Adrenal gland (tissue), 12 donors: ENCODE measurements around the gene SLC22A7. TPM values are rescaled to one million over a fixed set of nuclear protein-coding genes. Genes with fewer than 3 reads are reported as not detected.

Experiments
- DNase-seq, 7 donors: peaks; one replicate each; pipeline ENCODE4 v3.0.0-alpha.2; 2019 to 2020
- H3K27ac ChIP-seq, 5 donors: fragments of 200-600 bp; sonication (generic) in 4 of 5; 1 replicate in 3 of 5; 2 replicates in 2 of 5; pipeline versions ENCODE4 v1.5.1 to v1.8.0; 2016 to 2020; ENCODE audit warnings: mild to moderate bottlenecking in 1 of 5
- H3K27me3 ChIP-seq: fragments of 200-600 bp; 2 replicates; pipeline ENCODE4 v1.8.0; 2021
- H3K36me3 ChIP-seq, 2 donors: fragments of 200-600 bp; replicated peaks in 1 of 2; 1 replicate in 1 of 2; 2 replicates in 1 of 2; pipeline versions ENCODE4 v1.5.1 to v1.8.0; 2018 to 2022
- H3K4me1 ChIP-seq, 2 donors: fragments of 200-600 bp; replicated peaks in 1 of 2; 1 replicate in 1 of 2; 2 replicates in 1 of 2; pipeline versions ENCODE4 v1.5.1 to v1.8.0; 2018 to 2021
- H3K4me3 ChIP-seq, 4 donors: fragments of 200-600 bp; sonication (generic) in 3 of 4; one replicate each; pipeline ENCODE4 v1.5.1; 2016 to 2018
- H3K9me3 ChIP-seq, 3 donors: fragments of 200-600 bp; sonication (generic) in 1 of 3; replicated peaks in 1 of 3; 1 replicate in 2 of 3; 2 replicates in 1 of 3; pipeline versions ENCODE4 v1.5.1 to v1.8.0; 2016 to 2021
- POLR2A ChIP-seq, 2 donors: fragments of 450-650 bp; IDR thresholded peaks; one replicate each; pipeline ENCODE4 v1.6.1; 2017; ENCODE audit warnings: antibody characterized with exemption in 2 of 2, mild to moderate bottlenecking in 2 of 2, moderate library complexity in 1 of 2
- WGBS, 4 donors: extraction: QIAGEN DNeasy Blood & Tissue Kit in 2 of 4; methylation state at CpG; one replicate each; pipeline versions ENCODE4 v1.1.5 to v1.1.7; 2013 to 2017; 5-methylcytosine and 5-hydroxymethylcytosine counted together
- intact Hi-C, 2 donors: fragments of 100-400 bp; cut with DNase I; formaldehyde crosslinking; loops; one replicate each; pipeline versions ENCODE4 v1.14.1 to v1.15.0; 2022 to 2023
- polyA plus RNA-seq, 3 donors: library from polyadenylated mRNA; stranded (reverse); fragments of 200-250 nt in 2 of 3; fragments of 350-450 nt in 1 of 3; fragmentation: Illumina TruSeq in 1 of 3; extraction: RNeasy Lipid Tissue Mini Kit (QIAGEN cat#74804) in 1 of 3; gene quantifications; one replicate each; pipeline ENCODE4 v1.2.3, GENCODE V29; 2013 to 2014
- total RNA-seq, 9 donors: library from RNA; depleted of rRNA in 4 of 9; stranded (reverse); fragments of >200 nt in 4 of 9; fragments of 120-200 nt in 1 of 9; fragmentation: NEBNext Ultra II Directional in 1 of 9; extraction: Animal tissue kit (Norgen Biotek cat#: 25700) in 1 of 9; gene quantifications; one replicate each; pipeline versions ENCODE4 v1.1.0 to v1.2.4, GENCODE V29; 2013 to 2023
- TF ChIP-seq, protein P1 (sequence below), 6 experiments: fragments of 450-650 bp in 4 of 6; fragments of 200-600 bp in 2 of 6; sonication (generic) in 1 of 6; IDR thresholded peaks; 1 replicate in 5 of 6; 2 replicates in 1 of 6; pipeline versions ENCODE4 v1.5.1 to v1.8.0; 2016 to 2021; ENCODE audit warnings: antibody characterized with exemption in 6 of 6, mild to moderate bottlenecking in 2 of 6, moderate library complexity in 1 of 6
- donor health status: healthy with polysubstance abuse.
- donor health status: Bipolar disorder and iron deficiency.
- donor health status: DM: yes; HTN: yes; CAD: no.
- donor health status: DM: no; HTN: no; CAD: no.
- donor health status: DM: no; HTN: no; CAD: no.
- donor health status: DM: yes; HTN: yes; CAD: no.

The SLC22A7 gene
- total and polyA plus RNA-seq, 12 donors: 0.14 TPM; not detected in 11

GRCh38 chr6:43256670-43257366, 41.2 kb upstream of the SLC22A7 start:
- H3K4me1 ChIP-seq: no peaks in the 10 kb centered on the region
- WGBS, 4 donors: 78 to 86% (median 84%) methylated on average over 7 to 9 of the region's 9 CpGs

GRCh38 chr6:43257367-43258145, 40.5 kb upstream of the SLC22A7 start:
- 76 to 87% (median 85%) methylated on average over 8 to 12 of the region's 12 CpGs for WGBS, 4 donors
- TF ChIP-seq POLR2A (IDR thresholded peaks at IDR 0.05): no peak
- TF ChIP-seq, protein P1, sequence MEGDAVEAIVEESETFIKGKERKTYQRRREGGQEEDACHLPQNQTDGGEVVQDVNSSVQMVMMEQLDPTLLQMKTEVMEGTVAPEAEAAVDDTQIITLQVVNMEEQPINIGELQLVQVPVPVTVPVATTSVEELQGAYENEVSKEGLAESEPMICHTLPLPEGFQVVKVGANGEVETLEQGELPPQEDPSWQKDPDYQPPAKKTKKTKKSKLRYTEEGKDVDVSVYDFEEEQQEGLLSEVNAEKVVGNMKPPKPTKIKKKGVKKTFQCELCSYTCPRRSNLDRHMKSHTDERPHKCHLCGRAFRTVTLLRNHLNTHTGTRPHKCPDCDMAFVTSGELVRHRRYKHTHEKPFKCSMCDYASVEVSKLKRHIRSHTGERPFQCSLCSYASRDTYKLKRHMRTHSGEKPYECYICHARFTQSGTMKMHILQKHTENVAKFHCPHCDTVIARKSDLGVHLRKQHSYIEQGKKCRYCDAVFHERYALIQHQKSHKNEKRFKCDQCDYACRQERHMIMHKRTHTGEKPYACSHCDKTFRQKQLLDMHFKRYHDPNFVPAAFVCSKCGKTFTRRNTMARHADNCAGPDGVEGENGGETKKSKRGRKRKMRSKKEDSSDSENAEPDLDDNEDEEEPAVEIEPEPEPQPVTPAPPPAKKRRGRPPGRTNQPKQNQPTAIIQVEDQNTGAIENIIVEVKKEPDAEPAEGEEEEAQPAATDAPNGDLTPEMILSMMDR (IDR thresholded peaks at IDR 0.05): no peak
- Histone ChIP-seq H3K36me3 (no peaks in the 10 kb centered on the region), H3K27me3 (no peaks in the 10 kb centered on the region), H3K27ac (no peak overlapping the region), H3K4me3 (no peak overlapping the region), H3K4me1 (no peaks in the 10 kb centered on the region), H3K9me3 (no peaks in the 10 kb centered on the region)
- intact Hi-C loops: no loop called here
- no peak for DNase-seq

More at GRCh38 chr6:43256670-43257366, 41.2 kb upstream of the SLC22A7 start:
- H3K27ac ChIP-seq: no peak overlapping the region
- no peak overlapping the region for H3K4me3 ChIP-seq
- no peaks in the 10 kb centered on the region for H3K36me3 ChIP-seq
- TF ChIP-seq, protein P1 (IDR thresholded peaks at IDR 0.05): no peak
- no peak for TF ChIP-seq POLR2A (IDR thresholded peaks at IDR 0.05)
- intact Hi-C loops: no loop called here
- H3K27me3 ChIP-seq: no peaks in the 10 kb centered on the region
- no peak for DNase-seq
- no peaks in the 10 kb centered on the region for H3K9me3 ChIP-seq

- H3K27me3 ChIP-seq: no peaks in the 10 kb centered on the region
- H3K4me1 ChIP-seq: no peaks in the 10 kb centered on the region
- WGBS, 4 donors: 54 to 69% (median 66%) methylated on average over 4 of the region's 4 CpGs
- no peaks in the 10 kb centered on the region for H3K9me3 ChIP-seq
- H3K4me3 ChIP-seq: no peak overlapping the region
- H3K27ac ChIP-seq: no peak overlapping the region
- no peak for DNase-seq
- no peaks in the 10 kb centered on the region for H3K36me3 ChIP-seq
- intact Hi-C loops: no loop called here
- TF ChIP-seq, protein P1 (IDR thresholded peaks at IDR 0.05): no peak
- no peak for TF ChIP-seq POLR2A (IDR thresholded peaks at IDR 0.05)
Measured at GRCh38 chr6:43258180-43258579, 39.9 kb upstream of the SLC22A7 start.

- TF ChIP-seq POLR2A (IDR thresholded peaks at IDR 0.05): no peak
- TF ChIP-seq, protein P1 (IDR thresholded peaks at IDR 0.05): no peak
- no peak overlapping the region for H3K4me3 ChIP-seq
- no peaks in the 10 kb centered on the region for H3K27me3 ChIP-seq
- no peak overlapping the region for H3K27ac ChIP-seq
- no peaks in the 10 kb centered on the region for H3K4me1 ChIP-seq
- 85 to 92% (median 87%) methylated on average over 24 to 30 of the region's 30 CpGs for WGBS, 4 donors
- no peaks in the 10 kb centered on the region for H3K9me3 ChIP-seq
- no peak for DNase-seq
- intact Hi-C loops: no loop called here
- no peaks in the 10 kb centered on the region for H3K36me3 ChIP-seq
Measured at GRCh38 chr6:43258807-43259686, 39.0 kb upstream of the SLC22A7 start.
